ENCODE results near the gene HDAC4. TPM values are rescaled to one million over a fixed set of nuclear protein-coding genes. Genes with fewer than 3 reads are reported as not detected.

Gene HDAC4
- total and polyA plus RNA-seq, 10 of the 15 experiments (the other 5 are each of a cell fraction or from before 2014, with no cell fraction given), result 0.22 to 15.7 (median 4.8) TPM

DNA sequence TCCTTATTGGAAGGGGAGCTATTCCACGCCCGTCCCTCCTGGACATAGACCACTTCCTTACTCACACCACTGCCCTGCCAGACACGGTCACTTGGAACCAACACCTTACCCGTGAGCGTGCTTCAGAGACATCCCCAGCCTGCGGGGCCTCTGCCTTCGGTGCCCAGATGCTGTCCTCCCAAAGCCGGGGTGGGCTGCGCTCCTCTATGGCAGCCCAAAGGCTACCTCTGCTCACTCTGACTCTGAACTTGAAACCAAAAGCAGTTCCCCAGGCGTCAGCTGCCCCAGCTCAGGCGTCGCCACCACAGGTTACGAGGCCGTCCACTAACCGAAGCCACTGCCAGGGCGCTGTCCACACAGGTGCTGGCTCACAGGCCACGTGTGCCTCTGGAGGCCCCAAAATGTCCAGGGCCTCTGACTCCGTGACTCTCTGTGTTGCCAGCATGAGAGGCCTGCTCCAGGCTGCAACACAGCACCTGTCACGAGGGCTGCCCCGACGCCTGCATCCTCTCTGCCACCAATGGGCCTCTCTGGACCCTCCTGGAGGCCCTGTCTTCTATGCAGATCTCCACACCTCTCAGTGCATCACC, 23.8 kb downstream of the HDAC4 start:
- no peak for DNase-seq (ENCODE audit: low read depth, low spot score)
- H3K9me3 ChIP-seq (replicated peaks; ENCODE audit: control insufficient read depth, insufficient read depth, low read length), result no peaks in the 10 kb centered on the region
- WGBS (ENCODE audit: insufficient coverage, insufficient replicate concordance, low lambda C conversion rate, missing lambda C conversion rate), result 98% methylated on average over 21 of the region's 21 CpGs
- in situ Hi-C loops (cut with MboI), result no loop called here
- peaks cover 11% of the 10 kb centered on the region for H3K4me1 ChIP-seq (ENCODE audit: control insufficient read depth, insufficient read depth, low read length)
- ChIA-PET SMC1A (ENCODE audit: uncharacterized antibody, unreplicated experiment) (no interaction called here), RAD21 (ENCODE audit: unreplicated experiment) (no interaction called here), POLR2A (no interaction called here), CTCF (no interaction called here)
- H3K4me2 ChIP-seq (ENCODE audit: control insufficient read depth, insufficient read depth), result no peak overlapping the region
- H3K79me2 ChIP-seq (ENCODE audit: control insufficient read depth, insufficient read depth, low read length), result no peaks in the 10 kb centered on the region
- H3K27me3 ChIP-seq (replicated peaks in 1 of 2; ENCODE audit: control insufficient read depth in 2 of 2, insufficient read depth in 2 of 2, low read length in 1 of 2), result no peaks in the 10 kb centered on the region
- ATAC-seq, result no peak
- no peak for FAIRE-seq
- H2AFZ ChIP-seq (ENCODE audit: control insufficient read depth, low read depth, low read length), result no peak overlapping the region
- no peaks in the 10 kb centered on the region for H4K20me1 ChIP-seq (ENCODE audit: control insufficient read depth, insufficient read depth)
- H3K27ac ChIP-seq (ENCODE audit: control insufficient read depth, insufficient read depth), result no peak overlapping the region
- H3K36me3 ChIP-seq (ENCODE audit: control insufficient read depth in 2 of 2, insufficient read depth in 2 of 2, low read length in 1 of 2), result no peaks in the 10 kb centered on the region; a peak in 1 of 4 replicates
- intact Hi-C loops (cut with micrococcal nuclease; ENCODE audit: unreplicated experiment), result no loop called here
- BruUV-seq (replicated peaks), result no TSS peak
- no peak overlapping the region for H3K4me3 ChIP-seq
- H3K9ac ChIP-seq (ENCODE audit: control insufficient read depth, insufficient read depth, low read length), result no peak overlapping the region
- TF ChIP-seq LARP7 (IDR thresholded peaks at IDR 0.05) (no peak), HDAC6 (IDR thresholded peaks at IDR 0.05; ENCODE audit: unreplicated experiment) (no peak), TCF12 (IDR thresholded peaks at IDR 0.05; ENCODE audit: low read depth, low read length) (no peak), POLR2AphosphoS5 (IDR thresholded peaks at IDR 0.05; ENCODE audit: low read length) (no peak), ZNF217 (IDR thresholded peaks at IDR 0.05) (no peak), EGR1 (IDR thresholded peaks at IDR 0.05; ENCODE audit: borderline replicate concordance in 1 of 2, low read depth in 2 of 2, low read length in 2 of 2) (no peak), ZZZ3 (IDR thresholded peaks at IDR 0.05; ENCODE audit: control insufficient read depth, insufficient read length, low read depth) (no peak), WRNIP1 (IDR thresholded peaks at IDR 0.05; ENCODE audit: borderline replicate concordance, low read depth, low read length) (no peak), EP300 (IDR thresholded peaks at IDR 0.05; ENCODE audit: borderline replicate concordance in 1 of 2, control insufficient read depth in 1 of 2, low read depth in 2 of 2, low read length in 2 of 2) (no peak), NRF1 (conservative IDR thresholded peaks at IDR 0.05; ENCODE audit: low read depth, low read length) (no peak)
- TF ChIP-seq, protein P1, sequence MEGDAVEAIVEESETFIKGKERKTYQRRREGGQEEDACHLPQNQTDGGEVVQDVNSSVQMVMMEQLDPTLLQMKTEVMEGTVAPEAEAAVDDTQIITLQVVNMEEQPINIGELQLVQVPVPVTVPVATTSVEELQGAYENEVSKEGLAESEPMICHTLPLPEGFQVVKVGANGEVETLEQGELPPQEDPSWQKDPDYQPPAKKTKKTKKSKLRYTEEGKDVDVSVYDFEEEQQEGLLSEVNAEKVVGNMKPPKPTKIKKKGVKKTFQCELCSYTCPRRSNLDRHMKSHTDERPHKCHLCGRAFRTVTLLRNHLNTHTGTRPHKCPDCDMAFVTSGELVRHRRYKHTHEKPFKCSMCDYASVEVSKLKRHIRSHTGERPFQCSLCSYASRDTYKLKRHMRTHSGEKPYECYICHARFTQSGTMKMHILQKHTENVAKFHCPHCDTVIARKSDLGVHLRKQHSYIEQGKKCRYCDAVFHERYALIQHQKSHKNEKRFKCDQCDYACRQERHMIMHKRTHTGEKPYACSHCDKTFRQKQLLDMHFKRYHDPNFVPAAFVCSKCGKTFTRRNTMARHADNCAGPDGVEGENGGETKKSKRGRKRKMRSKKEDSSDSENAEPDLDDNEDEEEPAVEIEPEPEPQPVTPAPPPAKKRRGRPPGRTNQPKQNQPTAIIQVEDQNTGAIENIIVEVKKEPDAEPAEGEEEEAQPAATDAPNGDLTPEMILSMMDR (IDR thresholded peaks at IDR 0.05 in 2 of 3, conservative IDR thresholded peaks at IDR 0.05 in 1 of 3; ENCODE audit: control insufficient read depth in 2 of 3, extremely low read depth in 1 of 3, insufficient read depth in 1 of 3, low read depth in 3 of 3, low read length in 3 of 3), result no peak
- TF ChIP-seq, protein P2, sequence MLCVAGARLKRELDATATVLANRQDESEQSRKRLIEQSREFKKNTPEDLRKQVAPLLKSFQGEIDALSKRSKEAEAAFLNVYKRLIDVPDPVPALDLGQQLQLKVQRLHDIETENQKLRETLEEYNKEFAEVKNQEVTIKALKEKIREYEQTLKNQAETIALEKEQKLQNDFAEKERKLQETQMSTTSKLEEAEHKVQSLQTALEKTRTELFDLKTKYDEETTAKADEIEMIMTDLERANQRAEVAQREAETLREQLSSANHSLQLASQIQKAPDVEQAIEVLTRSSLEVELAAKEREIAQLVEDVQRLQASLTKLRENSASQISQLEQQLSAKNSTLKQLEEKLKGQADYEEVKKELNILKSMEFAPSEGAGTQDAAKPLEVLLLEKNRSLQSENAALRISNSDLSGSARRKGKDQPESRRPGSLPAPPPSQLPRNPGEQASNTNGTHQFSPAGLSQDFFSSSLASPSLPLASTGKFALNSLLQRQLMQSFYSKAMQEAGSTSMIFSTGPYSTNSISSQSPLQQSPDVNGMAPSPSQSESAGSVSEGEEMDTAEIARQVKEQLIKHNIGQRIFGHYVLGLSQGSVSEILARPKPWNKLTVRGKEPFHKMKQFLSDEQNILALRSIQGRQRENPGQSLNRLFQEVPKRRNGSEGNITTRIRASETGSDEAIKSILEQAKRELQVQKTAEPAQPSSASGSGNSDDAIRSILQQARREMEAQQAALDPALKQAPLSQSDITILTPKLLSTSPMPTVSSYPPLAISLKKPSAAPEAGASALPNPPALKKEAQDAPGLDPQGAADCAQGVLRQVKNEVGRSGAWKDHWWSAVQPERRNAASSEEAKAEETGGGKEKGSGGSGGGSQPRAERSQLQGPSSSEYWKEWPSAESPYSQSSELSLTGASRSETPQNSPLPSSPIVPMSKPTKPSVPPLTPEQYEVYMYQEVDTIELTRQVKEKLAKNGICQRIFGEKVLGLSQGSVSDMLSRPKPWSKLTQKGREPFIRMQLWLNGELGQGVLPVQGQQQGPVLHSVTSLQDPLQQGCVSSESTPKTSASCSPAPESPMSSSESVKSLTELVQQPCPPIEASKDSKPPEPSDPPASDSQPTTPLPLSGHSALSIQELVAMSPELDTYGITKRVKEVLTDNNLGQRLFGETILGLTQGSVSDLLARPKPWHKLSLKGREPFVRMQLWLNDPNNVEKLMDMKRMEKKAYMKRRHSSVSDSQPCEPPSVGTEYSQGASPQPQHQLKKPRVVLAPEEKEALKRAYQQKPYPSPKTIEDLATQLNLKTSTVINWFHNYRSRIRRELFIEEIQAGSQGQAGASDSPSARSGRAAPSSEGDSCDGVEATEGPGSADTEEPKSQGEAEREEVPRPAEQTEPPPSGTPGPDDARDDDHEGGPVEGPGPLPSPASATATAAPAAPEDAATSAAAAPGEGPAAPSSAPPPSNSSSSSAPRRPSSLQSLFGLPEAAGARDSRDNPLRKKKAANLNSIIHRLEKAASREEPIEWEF (IDR thresholded peaks at IDR 0.05; ENCODE audit: insufficient replicate concordance, low read depth, low read length), result no peak
- TF ChIP-seq, protein P3, sequence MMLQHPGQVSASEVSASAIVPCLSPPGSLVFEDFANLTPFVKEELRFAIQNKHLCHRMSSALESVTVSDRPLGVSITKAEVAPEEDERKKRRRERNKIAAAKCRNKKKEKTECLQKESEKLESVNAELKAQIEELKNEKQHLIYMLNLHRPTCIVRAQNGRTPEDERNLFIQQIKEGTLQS (IDR thresholded peaks at IDR 0.05; ENCODE audit: borderline replicate concordance, extremely low read depth, low read depth, low read length), result no peak

Data from GM12878 (cell line).